HG02981 (cell line): ENCODE measurements around the gene CPVL.

Source experiments
- ATAC-seq: cut with Tn5 transposase; IDR thresholded peaks from one replicate; pipeline ENCODE4 v1.9.1; 2021; ENCODE audit warnings: mild to moderate bottlenecking, moderate library complexity; ENCODE audit not compliant: unreplicated experiment

Gene CPVL

GRCh38 chr7:28954471-28954870 is 191.9 kb downstream of the CPVL start:
- ATAC-seq, result no peak

- no peak for ATAC-seq
Observed at GRCh38 chr7:28953633-28954032, 192.7 kb downstream of the CPVL start.
